ENCODE results near the gene PRDM16. TPM values are rescaled to one million over a fixed set of nuclear protein-coding genes. Genes with fewer than 3 reads are reported as not detected.

PRDM16 gene
- total RNA-seq, 1 donor from 2014 or later, result 84.2 TPM

- H3K27me3 ChIP-seq, result no peaks in the 10 kb centered on the region
- no peak for TF ChIP-seq CTCF (IDR thresholded peaks at IDR 0.05)
- H3K4me1 ChIP-seq, result peaks cover 16 to 72% of the 10 kb centered on the region in 2 donors
- H3K36me3 ChIP-seq, result no peaks in the 10 kb centered on the region
- no peak for DNase-seq (ENCODE audit: low spot score in 2 of 2)
- no peak overlapping the region for H3K4me3 ChIP-seq
- intact Hi-C loops (cut with DNase I), result no loop called here
- H3K9me3 ChIP-seq, result no peaks in the 10 kb centered on the region
- H3K27ac ChIP-seq, result peak overlapping the region; percentile 75 to 79
These were observed 264.9 kb downstream of the PRDM16 start for GRCh38 chr1:3333903-3334302.

GRCh38 chr1:3334366-3334765 is 265.4 kb downstream of the PRDM16 start:
- intact Hi-C loops (cut with DNase I), result no loop called here
- no peak for TF ChIP-seq CTCF (IDR thresholded peaks at IDR 0.05)

GRCh38 chr1:3335754-3336640 is 267.0 kb downstream of the PRDM16 start:
- no peak overlapping the region for H3K4me3 ChIP-seq
- intact Hi-C loops (cut with DNase I), result no loop called here
- TF ChIP-seq CTCF (IDR thresholded peaks at IDR 0.05), result no peak
- H3K27me3 ChIP-seq, result no peaks in the 10 kb centered on the region
- H3K4me1 ChIP-seq, result peaks cover 19 to 62% of the 10 kb centered on the region in 2 donors
- DNase-seq (ENCODE audit: low spot score in 2 of 2), result no peak
- no peaks in the 10 kb centered on the region for H3K9me3 ChIP-seq
- peak overlapping the region; percentile 51 to 75 for H3K27ac ChIP-seq
- no peaks in the 10 kb centered on the region for H3K36me3 ChIP-seq

More at GRCh38 chr1:3334366-3334765, 265.4 kb downstream of the PRDM16 start:
- Histone ChIP-seq H3K9me3 (no peaks in the 10 kb centered on the region), H3K4me1 (peaks cover 21 to 72% of the 10 kb centered on the region in 2 donors), H3K27ac (peak overlapping the region; percentile 75 to 79), H3K36me3 (no peaks in the 10 kb centered on the region), H3K4me3 (no peak overlapping the region), H3K27me3 (no peaks in the 10 kb centered on the region)
- DNase-seq (ENCODE audit: low spot score in 2 of 2), result no peak

GRCh38 chr1:3336641-3337630 is 267.9 kb downstream of the PRDM16 start:
- Histone ChIP-seq H3K27ac (no peak overlapping the region), H3K36me3 (no peaks in the 10 kb centered on the region), H3K27me3 (no peaks in the 10 kb centered on the region), H3K9me3 (no peaks in the 10 kb centered on the region), H3K4me1 (peaks cover 17 to 56% of the 10 kb centered on the region in 2 donors), H3K4me3 (no peak overlapping the region)
- no peak for DNase-seq (ENCODE audit: low spot score in 2 of 2)
- intact Hi-C loops (cut with DNase I), result no loop called here
- no peak for TF ChIP-seq CTCF (IDR thresholded peaks at IDR 0.05)

- Histone ChIP-seq H3K27me3 (no peaks in the 10 kb centered on the region), H3K4me3 (no peak overlapping the region), H3K9me3 (no peaks in the 10 kb centered on the region), H3K27ac (peak overlapping the region; percentile 72 to 73), H3K4me1 (peaks cover 17 to 53% of the 10 kb centered on the region in 2 donors), H3K36me3 (no peaks in the 10 kb centered on the region)
- DNase-seq (ENCODE audit: low spot score in 2 of 2), result no peak
- intact Hi-C loops (cut with DNase I), result no loop called here
- TF ChIP-seq CTCF (IDR thresholded peaks at IDR 0.05), result no peak
These were observed 269.1 kb downstream of the PRDM16 start for GRCh38 chr1:3337798-3338724.

Measured in ascending aorta (tissue), 2 donors.